ENCODE data around the gene RAB7B. TPM values are rescaled to one million over a fixed set of nuclear protein-coding genes. Genes with fewer than 3 reads are reported as not detected.

The RAB7B gene
- total RNA-seq, 1 donor from 2014 or later = 6.6 TPM

GRCh38 chr1:205993068-205993467 lies 10.1 kb downstream of the RAB7B start:
- Mint-ChIP-seq H3K4me3 (ENCODE audit: unreplicated experiment) (peak overlapping the region; percentile 34), H3K9me3 (ENCODE audit: unreplicated experiment) (no peaks in the 10 kb centered on the region), H3K27me3 (ENCODE audit: low read depth, unreplicated experiment) (peaks cover 8% of the 10 kb centered on the region), H3K27ac (ENCODE audit: unreplicated experiment) (no peak overlapping the region), H3K36me3 (ENCODE audit: low read depth, unreplicated experiment) (peaks cover 21% of the 10 kb centered on the region), H3K4me1 (ENCODE audit: low read depth, unreplicated experiment) (peaks cover 28% of the 10 kb centered on the region)
- TF ChIP-seq EZH2 (IDR thresholded peaks at IDR 0.05; ENCODE audit: insufficient read depth, low read length) (no peak), CTCF (IDR thresholded peaks at IDR 0.05; ENCODE audit: insufficient read depth, low read depth, low read length) (no peak)
- Histone ChIP-seq H3K4me2 (ENCODE audit: low read length) (no peak overlapping the region), H3K9me3 (ENCODE audit: insufficient read depth, low read depth, low read length) (no peaks in the 10 kb centered on the region), H4K20me1 (ENCODE audit: insufficient read depth, low read length) (peaks cover 15% of the 10 kb centered on the region), H3K36me3 (ENCODE audit: insufficient read depth, low read length) (peaks cover 9% of the 10 kb centered on the region), H3K79me2 (ENCODE audit: insufficient read depth, low read length) (peaks cover 4% of the 10 kb centered on the region), H2AFZ (ENCODE audit: low read depth, low read length) (no peak overlapping the region), H3K27me3 (ENCODE audit: insufficient read depth, low read length) (no peaks in the 10 kb centered on the region), H3K4me3 (ENCODE audit: insufficient read depth, low read depth, low read length) (no peak overlapping the region), H3K4me1 (ENCODE audit: insufficient read depth, low read length) (no peaks in the 10 kb centered on the region), H3K27ac (ENCODE audit: low read depth, low read length) (no peak overlapping the region), H3K9ac (ENCODE audit: low read length) (no peak overlapping the region)
- FAIRE-seq = no peak
- no peak for DNase-seq (ENCODE audit: low read depth)

- H3K9ac ChIP-seq (ENCODE audit: low read length) = no peak overlapping the region
- peaks cover 11% of the 10 kb centered on the region for H4K20me1 ChIP-seq (ENCODE audit: insufficient read depth, low read length)
- FAIRE-seq (no peak), DNase-seq (ENCODE audit: low read depth) (no peak)
- no peaks in the 10 kb centered on the region for H3K4me1 ChIP-seq (ENCODE audit: insufficient read depth, low read length)
- Mint-ChIP-seq H3K9me3 (ENCODE audit: unreplicated experiment) (no peaks in the 10 kb centered on the region), H3K4me3 (ENCODE audit: unreplicated experiment) (no peak overlapping the region), H3K27ac (ENCODE audit: unreplicated experiment) (no peak overlapping the region), H3K4me1 (ENCODE audit: low read depth, unreplicated experiment) (peaks cover 23% of the 10 kb centered on the region), H3K27me3 (ENCODE audit: low read depth, unreplicated experiment) (peaks cover 8% of the 10 kb centered on the region), H3K36me3 (ENCODE audit: low read depth, unreplicated experiment) (peaks cover 21% of the 10 kb centered on the region)
- no peak overlapping the region for H3K4me2 ChIP-seq (ENCODE audit: low read length)
- H3K36me3 ChIP-seq (ENCODE audit: insufficient read depth, low read length) = peaks cover 9% of the 10 kb centered on the region
- H3K27ac ChIP-seq (ENCODE audit: low read depth, low read length) = no peak overlapping the region
- H3K27me3 ChIP-seq (ENCODE audit: insufficient read depth, low read length) = no peaks in the 10 kb centered on the region
- no peak for TF ChIP-seq CTCF (IDR thresholded peaks at IDR 0.05; ENCODE audit: insufficient read depth, low read depth, low read length)
- no peak for TF ChIP-seq EZH2 (IDR thresholded peaks at IDR 0.05; ENCODE audit: insufficient read depth, low read length)
- H3K9me3 ChIP-seq (ENCODE audit: insufficient read depth, low read depth, low read length) = no peaks in the 10 kb centered on the region
- H3K4me3 ChIP-seq (ENCODE audit: insufficient read depth, low read depth, low read length) = no peak overlapping the region
- H2AFZ ChIP-seq (ENCODE audit: low read depth, low read length) = no peak overlapping the region
- H3K79me2 ChIP-seq (ENCODE audit: insufficient read depth, low read length) = no peaks in the 10 kb centered on the region
These were observed 10.8 kb downstream of the RAB7B start for GRCh38 chr1:205992218-205992882.

- Histone ChIP-seq H3K9me3 (ENCODE audit: insufficient read depth, low read depth, low read length) (no peaks in the 10 kb centered on the region), H2AFZ (ENCODE audit: low read depth, low read length) (no peak overlapping the region), H3K36me3 (ENCODE audit: insufficient read depth, low read length) (peaks cover 9% of the 10 kb centered on the region), H4K20me1 (ENCODE audit: insufficient read depth, low read length) (peaks cover 7% of the 10 kb centered on the region), H3K79me2 (ENCODE audit: insufficient read depth, low read length) (no peaks in the 10 kb centered on the region), H3K4me1 (ENCODE audit: insufficient read depth, low read length) (no peaks in the 10 kb centered on the region), H3K27ac (ENCODE audit: low read depth, low read length) (no peak overlapping the region), H3K9ac (ENCODE audit: low read length) (no peak overlapping the region), H3K4me2 (ENCODE audit: low read length) (no peak overlapping the region), H3K27me3 (ENCODE audit: insufficient read depth, low read length) (no peaks in the 10 kb centered on the region), H3K4me3 (ENCODE audit: insufficient read depth, low read depth, low read length) (no peak overlapping the region)
- H3K27ac Mint-ChIP-seq (ENCODE audit: unreplicated experiment) = peak overlapping the region; percentile 16
- peaks cover 8% of the 10 kb centered on the region for H3K27me3 Mint-ChIP-seq (ENCODE audit: low read depth, unreplicated experiment)
- no peak for FAIRE-seq
- DNase-seq (ENCODE audit: low read depth) = peak; percentile 35
- H3K36me3 Mint-ChIP-seq (ENCODE audit: low read depth, unreplicated experiment) = peaks cover 17% of the 10 kb centered on the region
- TF ChIP-seq EZH2 (IDR thresholded peaks at IDR 0.05; ENCODE audit: insufficient read depth, low read length) (no peak), CTCF (IDR thresholded peaks at IDR 0.05; ENCODE audit: insufficient read depth, low read depth, low read length) (no peak)
- peaks cover 23% of the 10 kb centered on the region for H3K4me1 Mint-ChIP-seq (ENCODE audit: low read depth, unreplicated experiment)
- H3K4me3 Mint-ChIP-seq (ENCODE audit: unreplicated experiment) = no peak overlapping the region
- no peaks in the 10 kb centered on the region for H3K9me3 Mint-ChIP-seq (ENCODE audit: unreplicated experiment)
These were observed 12.0 kb downstream of the RAB7B start for GRCh38 chr1:205991237-205991636.

Data from astrocyte (in vitro differentiated cells and primary cell).